AG08396 (cell line): ENCODE measurements around the gene TASP1.

Source experiments
- DNase-seq: peaks from one replicate; pipeline ENCODE4 v3.0.0; 2012; ENCODE audit warnings: low spot score, mixed read lengths

Gene TASP1

GRCh38 chr20:13567663-13568062 is 71.1 kb downstream of the TASP1 start:
- DNase-seq = no peak

- DNase-seq = no peak
Observed at GRCh38 chr20:13563854-13564253, 74.9 kb downstream of the TASP1 start.

GRCh38 chr20:13554706-13555105 is 84.0 kb downstream of the TASP1 start:
- no peak for DNase-seq

- DNase-seq = no peak
Observed at GRCh38 chr20:13554076-13554475, 84.7 kb downstream of the TASP1 start.

GRCh38 chr20:13552061-13552460 is 86.7 kb downstream of the TASP1 start:
- DNase-seq = peak; percentile 8

- no peak for DNase-seq
Observed at GRCh38 chr20:13549451-13549850, 89.3 kb downstream of the TASP1 start.

GRCh38 chr20:13546497-13547131 is 92.1 kb downstream of the TASP1 start:
- peak; percentile 43 for DNase-seq

- no peak for DNase-seq
Observed at GRCh38 chr20:13545790-13546189, 92.9 kb downstream of the TASP1 start.

- DNase-seq = no peak
Observed at GRCh38 chr20:13543783-13544182, 94.9 kb downstream of the TASP1 start.

GRCh38 chr20:13535627-13536026 is 103.1 kb downstream of the TASP1 start:
- DNase-seq = no peak

- no peak for DNase-seq
Observed at GRCh38 chr20:13533946-13534345, 104.8 kb downstream of the TASP1 start.

GRCh38 chr20:13530146-13530545 is 108.6 kb downstream of the TASP1 start:
- DNase-seq = no peak

- DNase-seq = no peak
Observed at GRCh38 chr20:13526551-13526950, 112.2 kb downstream of the TASP1 start.

- peak; percentile 79 for DNase-seq
Observed at GRCh38 chr20:13525225-13525940, 113.3 kb downstream of the TASP1 start.

GRCh38 chr20:13524339-13524738 is 114.4 kb downstream of the TASP1 start:
- no peak for DNase-seq

GRCh38 chr20:13517831-13518230 is 120.9 kb downstream of the TASP1 start:
- no peak for DNase-seq

- DNase-seq = no peak
Observed at GRCh38 chr20:13515796-13516558, 122.8 kb downstream of the TASP1 start.

GRCh38 chr20:13515291-13515690 is 123.4 kb downstream of the TASP1 start:
- DNase-seq = no peak

- DNase-seq = no peak
Observed at GRCh38 chr20:13510837-13511488, 127.8 kb downstream of the TASP1 start.

- no peak for DNase-seq
Observed at GRCh38 chr20:13507646-13508045, 131.1 kb downstream of the TASP1 start.

- no peak for DNase-seq
Observed at GRCh38 chr20:13501500-13501899, 137.2 kb downstream of the TASP1 start.

GRCh38 chr20:13494019-13494418 is 144.7 kb downstream of the TASP1 start:
- DNase-seq = no peak

GRCh38 chr20:13493143-13493542 is 145.6 kb downstream of the TASP1 start:
- no peak for DNase-seq
